GM12874 (cell line): ENCODE data around the gene MOAP1.

Experiments used
- CTCF ChIP-seq: IDR thresholded peaks from 2 replicates; pipeline ENCODE4 v1.5.1; 2011; ENCODE audit warnings: low read depth, mild to moderate bottlenecking, control low read depth, low read length, moderate library complexity; ENCODE audit not compliant: insufficient read depth

MOAP1 gene

DNA sequence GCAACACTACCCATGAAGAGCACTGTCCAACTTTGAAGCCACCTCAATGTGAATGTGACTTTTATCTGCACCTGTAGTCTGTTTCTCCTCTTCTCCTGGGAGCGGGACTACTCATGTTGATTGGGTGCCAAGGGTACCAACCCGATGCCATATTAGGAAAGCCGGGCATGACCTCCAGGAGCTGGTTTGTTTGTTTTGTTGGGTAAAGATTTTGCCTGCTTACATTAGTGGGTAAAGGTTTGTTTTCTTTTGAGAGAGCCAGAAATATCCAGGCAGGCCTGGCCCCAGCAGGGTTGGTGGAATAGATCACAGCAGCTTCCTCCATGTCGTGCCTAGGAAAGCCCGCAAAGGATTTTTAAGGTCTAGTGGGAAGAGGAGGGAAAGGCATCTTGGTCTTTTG is 49.3 kb downstream of the MOAP1 start:
- no peak for TF ChIP-seq CTCF

DNA sequence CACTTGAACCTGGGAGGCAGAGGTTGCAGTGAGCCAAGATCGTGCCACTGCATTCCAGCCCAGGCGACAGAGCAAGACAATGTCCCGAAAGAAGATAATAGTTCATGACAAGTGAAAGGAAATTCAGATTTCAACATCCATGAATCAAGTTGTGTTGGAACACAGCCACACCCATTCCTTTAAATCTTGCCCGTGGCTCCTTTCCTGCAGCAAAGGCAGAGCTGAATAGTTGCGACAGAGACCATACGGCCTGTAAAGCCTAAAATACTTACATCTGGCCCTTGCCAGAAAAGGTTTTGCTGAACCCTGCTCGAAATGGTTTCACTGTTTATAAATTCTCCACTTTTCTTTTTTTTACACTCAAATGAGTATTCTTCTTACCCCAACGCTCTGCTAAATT is 51.2 kb downstream of the MOAP1 start:
- TF ChIP-seq CTCF: no peak

DNA sequence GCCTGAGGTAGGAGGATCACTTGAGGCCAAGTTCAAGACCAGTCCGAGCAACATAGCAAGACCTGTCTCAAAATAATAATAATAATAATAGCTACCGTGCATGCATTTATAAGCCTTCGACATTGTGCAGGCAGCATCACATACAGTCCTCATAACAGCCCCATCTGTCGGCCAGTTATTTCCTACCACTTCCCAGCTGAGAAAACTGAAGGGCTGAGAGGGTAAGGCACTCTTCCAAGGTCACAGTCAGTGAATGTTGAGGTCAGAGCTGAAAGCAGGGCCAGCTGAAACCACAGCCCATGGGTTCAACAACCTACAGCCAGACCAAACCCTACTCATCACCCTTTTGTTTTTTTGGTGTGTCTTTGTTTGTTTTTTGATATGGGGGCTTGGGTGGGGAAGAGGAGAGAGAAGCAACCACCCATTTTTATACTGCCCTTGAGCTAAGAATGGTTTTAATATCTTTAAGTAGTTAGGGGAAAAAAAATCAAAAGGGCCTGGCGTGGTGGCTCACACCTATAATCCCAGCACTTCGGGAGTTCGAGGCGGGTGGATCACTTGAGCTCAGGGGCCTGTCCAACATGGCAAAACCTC is 52.1 kb downstream of the MOAP1 start:
- TF ChIP-seq CTCF: peak; percentile 40; the same call in 1 of the 2 replicates
